DMS 273 (cell line): ENCODE measurements around the gene CORO2B.
A peak's percentile ranks its signal among the peaks of the same experiment; 100 is the strongest.

ENCODE experiments used
- DNase-seq: peaks from one replicate; lab custom pipeline; 2025; ENCODE audit not compliant: unreplicated experiment; lab: John Stamatoyannopoulos, UW

The CORO2B gene

DNA sequence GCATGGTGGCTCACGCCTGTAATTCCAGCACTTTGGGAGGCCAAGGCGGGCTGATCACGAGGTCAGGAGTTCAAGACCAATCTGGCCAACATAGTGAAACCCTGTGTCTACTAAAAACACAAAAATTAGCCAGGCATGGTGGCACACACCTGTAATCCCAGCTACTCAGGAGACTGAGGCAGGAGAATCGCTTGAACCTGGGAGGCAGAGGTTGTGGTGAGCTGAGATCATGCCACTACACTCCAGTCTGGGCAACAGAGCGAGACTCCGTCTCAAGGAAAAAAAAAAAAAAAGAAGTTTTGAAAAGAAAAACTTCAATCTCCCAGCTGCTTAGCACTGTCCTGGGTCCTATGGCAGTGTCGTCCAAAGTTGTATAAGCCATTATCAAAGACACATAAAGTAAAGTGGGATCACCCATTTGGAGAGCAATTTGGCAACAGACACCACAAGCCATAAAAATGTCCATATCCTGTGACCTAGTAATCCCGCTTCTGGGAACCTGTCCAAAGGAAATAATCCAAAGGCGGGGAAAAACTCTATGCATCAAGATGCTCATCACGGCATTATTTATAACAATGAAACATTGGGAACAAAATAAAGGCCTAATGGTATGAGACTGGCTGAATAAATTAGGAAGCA lies 26.2 kb downstream of the CORO2B start:
- DNase-seq: peak; percentile 56

DNA sequence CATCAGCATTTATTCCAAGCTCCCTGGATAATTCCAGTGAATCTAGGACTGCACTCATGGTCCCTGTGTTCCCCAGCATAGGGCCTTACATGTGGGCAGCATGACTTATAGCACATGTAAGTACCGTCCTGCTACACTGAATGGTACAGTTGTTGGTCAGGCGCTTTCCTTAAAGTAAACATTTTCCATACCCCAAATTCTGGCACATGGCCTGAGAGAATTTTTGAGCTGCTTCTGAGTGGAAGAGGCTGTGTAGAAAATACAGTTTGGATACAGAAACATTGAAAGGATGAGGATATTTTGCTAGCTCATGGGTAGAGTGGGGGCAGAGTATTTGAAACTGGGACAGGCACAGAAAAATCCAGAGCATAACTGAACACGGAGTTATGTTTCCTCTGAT lies 27.6 kb downstream of the CORO2B start:
- no peak for DNase-seq

DNA sequence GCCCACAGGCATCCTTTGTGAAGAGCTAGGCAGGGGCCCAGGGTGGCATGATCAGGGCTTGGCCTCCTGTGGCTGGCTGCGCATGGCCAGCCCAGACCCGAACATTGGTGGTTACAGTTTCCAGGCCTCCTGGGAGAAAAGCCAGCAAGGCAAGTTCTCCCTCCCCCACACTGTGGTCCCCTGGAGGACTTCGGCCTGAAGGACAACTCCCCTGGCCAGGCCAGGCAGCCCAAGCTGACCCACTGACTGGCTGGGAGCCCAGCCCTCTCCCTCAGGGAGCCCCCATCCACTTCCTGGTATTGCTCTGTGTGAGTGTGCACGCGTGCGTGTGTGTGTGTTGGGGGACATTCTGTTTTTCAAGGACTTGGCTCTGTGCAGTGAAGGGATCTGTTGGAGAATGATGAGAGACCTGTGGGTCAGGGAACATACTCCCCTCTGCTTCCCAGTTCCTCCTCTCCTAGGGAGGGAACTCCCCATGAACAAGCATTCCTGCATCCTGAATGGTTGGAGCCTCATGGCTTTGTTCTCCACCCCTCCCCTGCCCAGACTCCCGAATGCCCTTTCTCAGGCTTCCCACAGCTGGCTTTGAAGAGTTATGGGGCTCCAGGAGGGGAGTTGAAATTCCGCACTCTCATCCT lies 29.5 kb downstream of the CORO2B start:
- DNase-seq: no peak

DNA sequence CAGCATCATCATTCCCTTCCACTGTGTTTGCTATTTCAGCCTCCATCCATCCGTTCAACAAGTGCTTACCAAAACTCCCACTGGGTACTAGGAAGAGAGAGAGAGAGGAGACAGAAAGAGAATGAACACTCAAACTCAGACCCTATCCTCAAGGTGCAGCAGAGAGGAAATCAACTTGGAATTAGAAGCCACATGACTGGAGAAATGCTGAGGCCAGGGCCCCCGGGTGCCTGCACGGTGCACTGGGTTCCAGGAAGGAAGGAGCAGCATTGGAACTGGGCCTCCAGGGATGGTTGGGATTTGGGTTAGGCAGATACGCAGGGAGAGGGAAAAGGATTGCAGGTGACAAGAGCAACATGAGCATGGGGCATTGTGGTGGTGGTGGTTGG lies 30.0 kb downstream of the CORO2B start:
- DNase-seq: no peak

DNA sequence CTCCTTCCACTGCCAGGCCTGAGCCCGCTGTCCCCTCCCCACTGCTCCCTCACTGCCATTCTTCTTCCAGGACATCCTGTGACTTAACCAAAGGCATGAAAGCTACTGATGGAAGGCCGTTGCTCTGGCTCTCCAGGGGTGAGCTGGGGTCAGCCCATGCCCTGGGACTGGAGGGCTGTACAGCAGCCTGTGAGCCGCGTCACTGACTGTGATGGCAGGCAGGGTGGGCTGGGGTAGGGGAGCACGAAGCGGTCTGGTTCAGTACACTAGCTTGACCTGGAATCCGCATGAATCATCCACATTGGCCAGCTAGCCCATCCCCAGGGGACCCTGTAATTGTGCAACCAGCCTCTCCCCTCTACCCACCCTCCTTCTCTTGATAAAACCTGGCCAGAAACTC lies 30.8 kb downstream of the CORO2B start:
- DNase-seq: no peak

DNA sequence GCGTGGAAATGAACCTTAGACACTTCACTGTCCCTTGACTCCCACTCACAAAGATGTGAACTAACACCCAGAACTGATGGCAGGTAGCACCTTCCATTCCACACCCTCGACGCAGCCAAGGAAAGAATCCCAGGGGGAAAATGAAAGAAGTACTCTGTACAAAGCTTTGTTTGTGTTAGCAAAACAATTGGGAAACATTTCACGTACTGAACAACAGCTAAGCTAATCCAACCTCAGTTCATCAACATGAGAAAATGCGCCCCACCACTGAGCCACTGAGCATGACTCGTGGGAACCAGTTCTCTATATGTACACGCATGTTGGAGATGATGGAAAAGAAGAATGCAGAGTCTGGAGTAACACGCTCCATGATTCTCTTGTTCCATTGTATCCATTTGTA lies 32.0 kb downstream of the CORO2B start:
- no peak for DNase-seq

DNA sequence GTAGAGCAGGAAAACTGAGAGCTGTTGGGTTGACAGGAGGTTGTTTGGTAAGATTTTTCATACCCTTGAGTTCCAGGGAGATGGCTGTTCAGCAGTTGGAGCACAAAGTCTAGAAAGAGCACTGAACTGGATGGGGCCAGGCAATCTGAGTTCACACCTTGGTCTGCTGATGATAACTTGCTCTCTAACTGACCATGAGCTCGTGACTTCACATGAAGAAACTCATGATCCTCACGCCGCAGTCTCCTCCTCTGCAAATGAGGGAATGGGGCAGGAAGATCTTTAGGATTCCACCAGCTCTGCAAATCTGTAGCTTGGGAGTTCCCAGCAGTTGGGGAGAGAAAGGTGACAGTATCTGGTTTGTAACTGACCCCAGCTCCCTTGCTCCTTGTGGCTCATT lies 33.7 kb downstream of the CORO2B start:
- no peak for DNase-seq

DNA sequence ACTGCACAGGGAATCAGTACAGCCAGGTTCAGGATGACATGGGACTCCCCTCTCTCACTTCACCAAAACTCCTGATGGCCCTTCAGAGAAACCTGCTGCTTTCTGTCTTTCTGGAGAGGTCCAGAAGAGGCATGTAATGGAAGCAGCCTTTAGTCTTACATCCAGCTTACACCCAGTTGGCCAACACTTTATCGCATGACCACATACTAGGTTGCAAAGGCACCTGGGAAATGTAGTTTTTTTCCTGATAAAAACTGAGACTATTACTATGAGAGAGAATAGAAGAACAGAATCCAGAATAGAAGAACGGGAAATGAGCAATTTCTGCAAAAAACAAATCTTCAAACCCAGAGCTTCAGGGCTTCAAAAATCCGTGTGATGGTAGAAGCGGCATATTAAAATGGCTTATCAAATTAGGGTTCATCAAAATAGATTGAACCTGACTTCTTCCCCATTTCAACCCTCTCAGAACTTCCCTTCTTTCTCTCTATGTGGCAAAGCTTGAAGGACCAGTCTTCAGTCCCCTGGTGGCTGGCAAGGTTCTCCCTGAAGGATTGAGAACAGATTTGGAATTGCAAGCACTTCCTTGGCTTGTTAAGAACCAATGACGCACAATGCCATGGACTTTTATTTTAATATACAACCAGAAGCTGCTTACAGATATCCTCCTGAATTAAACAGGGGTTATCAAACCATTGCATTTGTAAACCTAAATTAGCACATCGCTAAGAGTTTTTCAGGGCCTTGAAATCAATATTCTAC lies 34.4 kb downstream of the CORO2B start:
- peak; percentile 14 for DNase-seq

DNA sequence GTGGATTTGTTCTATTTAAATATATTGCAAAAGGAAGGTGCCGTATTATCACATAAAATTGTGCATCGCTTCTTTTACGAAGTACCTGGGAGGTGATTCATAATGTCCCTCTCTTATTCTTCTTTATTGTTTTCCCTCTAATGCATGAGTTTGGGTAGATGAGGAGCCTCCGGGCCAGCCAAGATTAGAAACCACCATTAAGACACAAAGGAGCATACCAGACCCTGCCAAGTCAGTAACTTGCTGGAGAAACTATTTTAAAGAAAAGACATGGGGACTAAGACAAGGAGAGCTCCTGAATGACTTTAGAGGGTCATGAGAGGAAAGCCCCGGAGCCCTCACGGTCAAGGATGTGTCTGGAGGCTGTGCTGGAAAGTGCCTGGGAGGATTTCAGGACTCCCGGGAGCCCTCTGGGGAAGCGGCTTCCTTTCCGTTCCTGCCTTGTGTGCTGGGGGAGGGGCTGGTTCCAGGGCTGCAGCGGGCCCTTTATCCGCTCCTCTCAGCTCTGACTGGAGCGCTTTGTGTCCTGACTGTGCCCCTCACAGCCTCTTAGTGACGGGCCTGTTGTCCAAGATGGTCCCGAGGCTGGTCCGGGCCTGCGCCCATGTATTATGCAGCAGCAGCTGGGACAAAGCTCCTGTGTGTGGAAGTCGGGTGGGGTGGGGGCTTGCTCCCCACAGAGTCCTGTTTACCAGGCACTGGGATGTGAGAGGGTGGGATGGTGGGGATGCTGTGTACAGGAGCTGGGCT lies 35.7 kb downstream of the CORO2B start:
- no peak for DNase-seq

DNA sequence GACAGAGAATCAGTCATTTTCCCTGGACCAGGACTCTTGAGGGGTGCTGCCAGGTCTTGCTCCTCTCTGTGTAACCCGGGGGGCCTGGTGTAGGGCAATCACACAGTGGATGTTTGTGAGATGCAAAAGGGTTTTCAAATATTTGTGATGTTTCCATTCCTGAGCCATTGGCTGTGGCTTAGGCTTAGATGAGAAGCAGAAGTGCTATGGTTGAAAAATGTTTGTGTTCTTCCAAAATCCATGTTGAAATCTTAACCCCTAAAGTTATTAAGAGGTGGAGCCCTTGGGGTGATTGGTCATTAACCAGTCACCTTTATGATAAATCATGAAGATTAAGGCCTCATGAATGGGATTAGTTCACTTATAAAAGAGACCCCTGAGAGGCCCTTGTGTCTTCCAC lies 36.5 kb downstream of the CORO2B start:
- DNase-seq: no peak

DNA sequence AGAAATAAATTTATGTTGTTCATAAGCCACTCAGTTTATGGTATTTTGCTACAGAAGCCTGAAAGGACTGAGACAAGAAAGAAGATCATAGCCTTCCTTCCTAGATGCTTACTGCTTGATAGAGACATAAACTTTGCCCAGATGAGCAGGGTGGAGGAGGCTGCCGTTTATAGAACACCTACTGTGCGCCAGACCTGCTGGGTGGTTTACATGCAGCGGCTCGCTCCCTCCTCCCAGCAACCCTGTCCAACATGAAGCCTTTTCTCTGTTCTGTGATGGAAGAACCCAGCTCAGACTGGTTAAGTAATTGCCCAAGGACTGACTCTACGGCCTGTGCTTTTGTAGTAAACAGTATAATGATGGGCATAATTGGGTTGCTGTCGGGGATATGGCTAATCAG lies 37.0 kb downstream of the CORO2B start:
- DNase-seq: no peak

DNA sequence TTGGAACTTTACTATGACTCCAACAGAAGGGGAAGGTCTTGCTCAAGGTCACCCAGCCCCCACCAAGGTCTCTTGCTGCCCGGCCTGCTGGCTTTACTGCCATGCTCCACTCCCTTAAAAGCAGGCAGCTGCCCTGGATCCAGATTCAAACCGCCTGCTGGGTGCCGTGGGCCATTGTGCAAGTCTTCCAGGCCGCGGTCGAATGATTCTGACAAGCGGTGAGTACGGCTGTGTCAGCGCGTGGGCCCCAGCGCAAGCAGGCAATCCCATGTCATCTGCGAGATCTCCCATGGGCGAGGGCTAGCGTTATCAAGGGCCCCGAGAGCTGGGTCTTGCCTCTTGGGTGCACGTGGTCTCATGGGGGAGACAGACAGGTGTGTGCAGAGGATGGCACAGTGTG lies 37.6 kb downstream of the CORO2B start:
- no peak for DNase-seq

DNA sequence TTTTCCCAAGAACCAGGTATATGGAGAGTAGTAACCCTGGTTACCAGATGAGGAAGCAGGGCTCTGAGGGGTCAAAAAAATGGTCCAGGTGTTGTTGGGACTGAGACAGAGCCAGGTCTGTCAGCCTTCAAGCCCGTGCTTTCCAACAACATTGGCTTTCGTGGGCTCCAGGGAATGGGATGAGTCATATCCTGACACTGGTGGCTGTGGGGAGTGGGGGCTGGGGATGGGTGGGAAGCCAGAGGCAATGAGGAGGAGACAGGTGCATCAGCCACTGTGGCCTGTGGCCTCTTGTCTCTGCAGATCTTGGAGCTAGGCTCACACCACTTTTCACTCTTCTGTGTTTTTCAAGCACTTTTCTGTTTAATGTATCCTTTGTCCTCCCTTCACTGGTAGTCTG lies 38.2 kb downstream of the CORO2B start:
- no peak for DNase-seq

DNA sequence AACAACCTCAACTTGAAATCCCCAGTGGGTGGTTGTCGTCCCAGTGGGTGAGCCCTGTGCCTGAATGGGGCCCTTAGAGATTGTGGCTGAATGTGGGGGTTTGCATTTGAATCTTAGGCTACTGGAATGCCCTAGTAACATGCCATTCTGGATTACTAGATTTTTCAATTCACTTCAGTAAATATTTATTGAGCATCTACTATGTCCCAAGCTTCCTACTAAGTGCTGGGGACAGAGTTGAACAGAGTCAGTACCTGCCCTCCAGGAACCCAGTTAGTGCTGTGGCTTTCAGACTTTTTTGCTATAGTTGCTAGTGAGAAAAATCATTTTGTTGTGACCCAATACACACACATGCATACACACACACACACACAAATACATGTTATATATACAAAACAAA lies 39.0 kb downstream of the CORO2B start:
- no peak for DNase-seq

DNA sequence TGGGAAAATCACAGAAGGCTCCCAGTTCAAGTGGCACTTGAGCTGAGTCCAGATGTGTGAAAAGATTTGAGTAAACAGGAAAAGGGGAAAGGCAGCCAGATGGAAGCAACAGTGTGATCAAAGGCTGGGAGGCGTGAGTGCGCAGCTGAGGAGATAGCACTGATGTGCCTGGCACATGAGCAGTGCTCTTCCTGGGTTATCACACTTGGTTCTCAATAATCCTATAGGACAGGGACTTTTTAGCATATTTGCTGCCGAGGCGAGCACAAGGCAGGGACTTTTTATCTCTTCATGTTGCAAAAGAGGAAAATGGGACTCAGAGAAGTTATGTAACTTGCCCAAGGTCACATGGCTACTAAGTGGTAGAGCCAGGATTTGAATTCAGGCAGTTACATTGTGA lies 39.6 kb downstream of the CORO2B start:
- DNase-seq: peak; percentile 82

DNA sequence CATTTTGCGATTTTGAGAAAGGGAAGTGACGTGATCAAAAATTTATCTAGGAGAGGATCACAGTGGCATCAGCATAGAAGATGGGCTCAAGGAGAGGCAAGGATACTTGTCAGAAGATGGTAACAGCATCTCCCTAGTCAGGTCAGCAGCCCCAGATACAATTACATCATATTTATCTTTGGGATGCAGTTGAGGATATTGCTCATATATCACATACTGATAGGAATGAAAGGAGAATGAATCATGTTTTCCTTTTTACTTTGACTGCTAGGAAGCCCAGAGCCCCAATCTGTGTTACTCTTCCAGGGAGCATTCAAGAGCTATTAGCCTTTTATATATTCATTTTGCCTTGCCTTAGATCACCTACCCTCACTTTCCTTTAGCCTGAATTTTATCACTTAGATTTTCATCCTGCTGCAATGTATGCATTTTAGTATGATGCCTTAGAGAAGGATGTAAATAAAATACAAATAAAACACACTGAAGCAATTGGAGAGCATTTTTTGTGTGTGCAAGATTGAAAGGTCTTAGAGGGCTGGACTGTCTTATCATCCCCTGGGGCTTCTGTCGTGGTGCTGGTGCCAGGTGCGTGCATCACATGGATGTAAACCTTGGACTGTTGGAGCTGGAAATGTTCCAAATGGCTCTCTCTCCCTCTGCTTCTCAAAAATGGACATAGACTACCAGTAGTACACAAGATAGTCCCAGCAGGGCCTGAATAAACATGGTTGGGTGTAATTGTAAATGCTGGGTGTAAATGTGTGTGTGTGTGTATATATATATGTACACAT lies 40.3 kb downstream of the CORO2B start:
- DNase-seq: peak; percentile 14

DNA sequence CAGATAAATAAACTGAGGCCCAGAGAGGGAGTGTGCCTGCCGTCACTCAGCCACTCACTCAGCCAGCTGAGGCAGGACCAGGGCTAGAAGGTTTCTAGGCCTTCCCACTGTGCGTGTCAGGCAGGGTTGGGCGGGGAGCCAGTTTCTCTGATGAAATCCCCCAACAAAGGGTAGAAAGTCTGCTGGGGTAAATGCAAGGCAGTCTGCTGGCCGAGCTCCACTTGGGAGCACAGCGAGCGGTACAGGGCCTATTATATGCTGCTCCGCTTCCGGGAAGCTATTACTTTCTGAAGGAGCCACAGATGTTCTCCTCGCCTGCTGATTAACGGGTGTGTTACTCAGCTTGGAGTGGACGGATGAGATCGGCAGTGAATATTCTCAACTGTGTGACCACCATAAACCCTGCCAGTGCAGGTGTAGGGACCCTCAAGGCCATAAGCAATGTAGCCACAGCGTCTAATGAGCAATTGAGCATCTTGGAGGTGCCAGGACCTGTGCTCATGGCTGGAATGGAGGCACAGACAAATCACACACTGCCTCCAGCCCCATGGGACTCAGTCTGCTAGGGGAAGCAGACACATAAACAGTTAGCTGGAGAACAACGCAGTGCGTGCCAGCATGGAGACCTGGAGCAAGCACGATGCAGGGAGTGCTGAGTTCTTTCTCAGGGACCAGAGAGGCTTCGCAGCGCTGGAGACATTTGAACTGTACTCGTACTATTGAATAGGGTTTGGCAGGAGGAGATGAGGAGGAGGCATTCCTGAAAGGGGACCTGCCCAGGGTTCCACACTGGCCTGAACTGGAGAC lies 42.1 kb downstream of the CORO2B start:
- peak; percentile 98 for DNase-seq

DNA sequence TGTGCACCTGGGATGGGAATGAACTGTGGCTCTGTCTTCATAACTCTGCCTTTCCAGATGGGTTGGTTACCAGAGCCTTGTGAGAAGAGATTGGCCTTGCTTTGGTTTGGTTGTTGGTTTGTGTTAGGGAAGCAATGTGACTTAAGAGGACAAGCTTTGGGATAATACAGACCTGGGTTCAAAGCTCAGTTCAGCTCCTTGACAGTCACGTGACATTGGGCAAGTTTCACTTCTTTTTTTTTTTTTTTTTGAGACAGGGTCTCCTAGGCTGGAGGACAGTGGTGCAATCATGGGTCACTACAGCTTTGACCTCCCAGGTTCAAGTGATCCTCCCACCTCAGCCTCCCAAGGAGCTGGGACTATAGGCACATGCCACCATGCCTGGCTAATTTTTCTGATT lies 42.7 kb downstream of the CORO2B start:
- peak; percentile 69 for DNase-seq

DNA sequence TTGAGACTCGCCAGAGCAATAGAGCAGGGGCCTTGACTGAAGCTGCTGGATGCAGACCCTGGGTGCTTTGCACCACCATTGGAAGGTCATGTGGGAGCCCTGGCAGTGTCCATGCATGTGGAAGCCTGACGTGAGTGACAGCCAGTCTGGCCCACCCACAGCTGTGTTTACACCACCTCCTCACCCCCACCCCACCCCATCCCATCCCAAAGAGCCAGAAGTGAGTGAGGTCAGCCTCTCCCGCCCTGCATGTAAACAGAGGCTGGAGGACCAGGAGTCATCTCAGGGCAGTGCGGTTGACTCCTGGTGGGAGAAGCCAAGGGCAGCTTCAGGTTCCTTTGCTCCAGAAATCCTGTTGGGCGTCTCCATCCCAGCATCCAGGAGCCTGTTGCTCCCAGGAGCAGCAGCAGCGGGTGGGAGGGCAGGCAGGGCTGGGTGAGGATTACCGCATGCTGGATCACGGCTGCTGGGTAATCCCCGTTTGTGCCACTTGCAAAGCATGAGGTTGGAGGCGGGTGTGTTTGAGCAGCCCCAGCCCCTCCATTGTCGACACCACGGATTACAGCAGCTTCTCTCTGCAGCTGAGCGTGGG lies 44.6 kb downstream of the CORO2B start:
- DNase-seq: no peak

DNA sequence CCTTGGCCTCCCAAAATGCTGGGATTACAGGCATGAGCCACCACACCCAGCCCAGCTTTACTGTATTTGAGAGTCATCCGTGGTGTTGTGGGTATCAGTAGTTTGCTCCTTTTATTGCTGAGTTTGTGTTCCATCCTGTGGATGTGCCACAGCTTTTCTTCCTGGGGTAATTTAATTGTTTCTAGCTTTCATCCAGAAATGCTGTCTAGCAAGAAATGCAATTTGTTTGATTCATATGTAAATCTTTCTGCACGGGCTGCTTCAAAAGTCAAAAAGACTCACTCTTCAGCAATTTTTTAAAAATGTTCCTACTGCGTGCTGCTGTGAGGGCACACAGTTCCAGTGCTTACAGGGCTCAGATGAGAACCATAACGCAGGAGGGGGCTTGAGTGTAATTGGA lies 47.1 kb downstream of the CORO2B start:
- no peak for DNase-seq
